K562 (cell line): Measurements from ENCODE around the gene ZNF584. TPM values are rescaled to one million over a fixed set of nuclear protein-coding genes. Genes with fewer than 3 reads are reported as not detected.

ENCODE experiments used
- ATF1 ChIP-seq, 2 experiments: fragments of 450-650 bp in 1 of 2; IDR thresholded peaks; 2 replicates each; pipeline ENCODE4 v1.6.1; 2016; ENCODE audit warnings: missing compliant biosample characterization in 1 of 2, missing genetic modification characterization in 1 of 2
- C11orf30 ChIP-seq: fragments of 450-650 bp; IDR thresholded peaks from 2 replicates; pipeline ENCODE4 v1.6.1; 2016; ENCODE audit warnings: low read depth, mild to moderate bottlenecking
- CTCF ChIP-seq, 3 experiments: IDR thresholded peaks in 2 of 3; conservative IDR thresholded peaks in 1 of 3; 2 replicates each; pipeline ENCODE4 v1.5.1; 2011 to 2012; ENCODE audit warnings: low read length in 3 of 3, mild to moderate bottlenecking in 3 of 3, control low read depth in 2 of 3, improper control_type of control experiment in 1 of 3, inconsistent platforms in 1 of 3, low read depth in 1 of 3, mixed read lengths in 1 of 3, moderate library complexity in 1 of 3; ENCODE audit not compliant: insufficient read depth in 2 of 3
- DLX4 ChIP-seq: fragments of 250-450 bp; sonication (Bioruptor Pico); IDR thresholded peaks from 2 replicates; pipeline ENCODE4 v1.6.1; 2021; ENCODE audit warnings: mild to moderate bottlenecking
- FOXJ2 ChIP-seq: fragments of 200-800 bp; sonication (Bioruptor generic); IDR thresholded peaks from 2 replicates; pipeline ENCODE4 v1.6.1; 2016; ENCODE audit warnings: missing genetic modification characterization, missing compliant biosample characterization
- NFIC ChIP-seq: fragments of 450-650 bp; IDR thresholded peaks from 2 replicates; pipeline ENCODE4 v1.6.1; 2017; ENCODE audit warnings: mild to moderate bottlenecking, inconsistent platforms
- NR1H2 ChIP-seq: sonication (generic); formaldehyde crosslinking; IDR thresholded peaks from 2 replicates; pipeline ENCODE4 v1.4.0; 2020; ENCODE audit warnings: mild to moderate bottlenecking, missing genetic modification reagents
- POLR2B ChIP-seq: fragments of 450-650 bp; IDR thresholded peaks from 2 replicates; pipeline ENCODE4 v1.6.1; 2018; ENCODE audit warnings: low read depth; ENCODE audit not compliant: partially characterized antibody
- RAD51 ChIP-seq: fragments of 450-650 bp; IDR thresholded peaks from 2 replicates; pipeline ENCODE4 v1.7.1; 2016; ENCODE audit warnings: low read depth, mild to moderate bottlenecking, borderline replicate concordance
- SNAPC5 ChIP-seq: fragments of 250-450 bp; sonication (Bioruptor Pico); IDR thresholded peaks from 2 replicates; pipeline ENCODE4 v1.8.0; 2021; ENCODE audit warnings: moderate library complexity, mild to moderate bottlenecking, inconsistent platforms
- SRSF1 ChIP-seq: fragments of 200-400 bp; formaldehyde crosslinking; IDR thresholded peaks from 2 replicates; pipeline ENCODE4 v1.6.1; 2017; ENCODE audit warnings: mild to moderate bottlenecking, low read depth, low read length, moderate library complexity
- TSHZ1 ChIP-seq: fragments of 250-450 bp; sonication (Bioruptor Pico); IDR thresholded peaks from 2 replicates; pipeline ENCODE4 v1.4.0; 2020; ENCODE audit warnings: mild to moderate bottlenecking, moderate library complexity
- polyA plus RNA-seq, 8 experiments: library from polyadenylated mRNA; depleted of rRNA in 4 of 8; stranded (reverse) in 5 of 8; unstranded in 3 of 8; fragments of >200 nt; fragmentation: Nextera tagmentation in 2 of 8; fragmentation: Illumina TruSeq in 1 of 8; extraction: Ambion mirVana in 2 of 8; extraction: Trizol in 1 of 8; gene quantifications; 2 replicates each; pipeline versions ENCODE4 v1.2.1 to v1.2.3, GENCODE V29; 2011 to 2014; ENCODE audit warnings: inconsistent platforms in 1 of 8, missing spikeins in 1 of 8
- total RNA-seq, 7 experiments: library from RNA; depleted of rRNA in 6 of 7; stranded (reverse); fragments of >200 nt in 6 of 7; fragmentation: Illumina TruSeq in 2 of 7; extraction: Trizol in 2 of 7; gene quantifications; 2 replicates each; pipeline versions ENCODE4 v1.2.1 to v1.2.3, GENCODE V29; 2011 to 2021; ENCODE audit warnings: low replicate concordance in 1 of 7

Gene ZNF584
- total and polyA plus RNA-seq, 9 of the 15 experiments (the other 6 are each of a cell fraction or from before 2014, with no cell fraction given) = 5.8 to 43.4 (median 24.6) TPM

GRCh38 chr19:58394821-58395219 lies 13.6 kb upstream of the ZNF584 start (continued):
- TF ChIP-seq TSHZ1 (CRISPR knock-in tag) (no peak), CTCF (IDR thresholded peaks at IDR 0.05 in 2 of 3, conservative IDR thresholded peaks at IDR 0.05 in 1 of 3; ENCODE audit: insufficient read depth in 2 of 3, low read depth in 1 of 3, low read length in 3 of 3) (no peak), POLR2B (peak; percentile 61), SNAPC5 (CRISPR knock-in tag) (no peak), FOXJ2 (no peak), DLX4 (no peak), ATF1 (CRISPR knock-in tag; IDR thresholded peaks at IDR 0.05) (no peak), ATF1 (tag; IDR thresholded peaks at IDR 0.05) (no peak), RAD51 (no peak), NR1H2 (CRISPR knock-in tag) (no peak), SRSF1 (no peak), NFIC (no peak), C11orf30 (peak; percentile 65; the same call in 1 of the 2 replicates)
